Measurements from ENCODE around the gene MALAT1. TPM values are rescaled to one million over a fixed set of nuclear protein-coding genes. Genes with fewer than 3 reads are reported as not detected.
"Not testable (repeated sequence)": the region's sequence is repeated elsewhere in the genome, so short reads cannot be mapped to it uniquely, and the experiment has no call there.

MALAT1 gene
- total RNA-seq, 1 donor from 2014 or later = 16,538 TPM

GRCh38 chr11:65454696-65455456, 44.0 kb upstream of the MALAT1 start:
- no peaks in the 10 kb centered on the region for H3K27me3 Mint-ChIP-seq (ENCODE audit: unreplicated experiment)
- H3K27ac Mint-ChIP-seq (ENCODE audit: unreplicated experiment) = peak overlapping the region; percentile 96

GRCh38 chr11:65456418-65456817, 42.4 kb upstream of the MALAT1 start:
- Mint-ChIP-seq H3K27me3 (ENCODE audit: unreplicated experiment) (no peaks in the 10 kb centered on the region), H3K27ac (ENCODE audit: unreplicated experiment) (peak overlapping the region; percentile 5)

More at GRCh38 chr11:65454696-65455456, 44.0 kb upstream of the MALAT1 start:
- Mint-ChIP-seq H3K4me3 (ENCODE audit: unreplicated experiment) (peak overlapping the region; percentile 48), H3K36me3 (ENCODE audit: unreplicated experiment) (peaks cover 2% of the 10 kb centered on the region), H3K9me3 (ENCODE audit: unreplicated experiment) (no peaks in the 10 kb centered on the region), H3K4me1 (ENCODE audit: unreplicated experiment) (peaks cover 37% of the 10 kb centered on the region)
- DNase-seq (ENCODE audit: extremely low spot score, unreplicated experiment) = no peak
- no peak for TF ChIP-seq CTCF (IDR thresholded peaks at IDR 0.05)

GRCh38 chr11:65459552-65459951, 39.3 kb upstream of the MALAT1 start:
- no peak for DNase-seq (ENCODE audit: extremely low spot score, unreplicated experiment)
- H3K4me3 Mint-ChIP-seq (ENCODE audit: unreplicated experiment) = no peak overlapping the region
- no peak overlapping the region for H3K27ac Mint-ChIP-seq (ENCODE audit: unreplicated experiment)
- no peaks in the 10 kb centered on the region for H3K9me3 Mint-ChIP-seq (ENCODE audit: unreplicated experiment)
- H3K4me1 Mint-ChIP-seq (ENCODE audit: unreplicated experiment) = peaks cover 13% of the 10 kb centered on the region
- H3K36me3 Mint-ChIP-seq (ENCODE audit: unreplicated experiment) = peaks cover 2% of the 10 kb centered on the region
- no peaks in the 10 kb centered on the region for H3K27me3 Mint-ChIP-seq (ENCODE audit: unreplicated experiment)
- no peak for TF ChIP-seq CTCF (IDR thresholded peaks at IDR 0.05)

More at GRCh38 chr11:65456418-65456817, 42.4 kb upstream of the MALAT1 start:
- H3K4me3 Mint-ChIP-seq (ENCODE audit: unreplicated experiment) = no peak overlapping the region
- TF ChIP-seq CTCF (IDR thresholded peaks at IDR 0.05) = no peak
- peaks cover 37% of the 10 kb centered on the region for H3K4me1 Mint-ChIP-seq (ENCODE audit: unreplicated experiment)
- DNase-seq (ENCODE audit: extremely low spot score, unreplicated experiment) = no peak
- no peaks in the 10 kb centered on the region for H3K9me3 Mint-ChIP-seq (ENCODE audit: unreplicated experiment)
- peaks cover 2% of the 10 kb centered on the region for H3K36me3 Mint-ChIP-seq (ENCODE audit: unreplicated experiment)

GRCh38 chr11:65465471-65465870, 33.4 kb upstream of the MALAT1 start:
- DNase-seq (ENCODE audit: extremely low spot score, unreplicated experiment); H3K4me3 Mint-ChIP-seq (ENCODE audit: unreplicated experiment); H3K36me3 Mint-ChIP-seq (ENCODE audit: unreplicated experiment); H3K27me3 Mint-ChIP-seq (ENCODE audit: unreplicated experiment); H3K27ac Mint-ChIP-seq (ENCODE audit: unreplicated experiment); H3K9me3 Mint-ChIP-seq (ENCODE audit: unreplicated experiment): not testable (repeated sequence)
- H3K4me1 Mint-ChIP-seq (ENCODE audit: unreplicated experiment) = peaks cover 14% of the 10 kb centered on the region

GRCh38 chr11:65467306-65467705, 31.5 kb upstream of the MALAT1 start:
- not testable (repeated sequence) for H3K27ac Mint-ChIP-seq (ENCODE audit: unreplicated experiment); H3K4me3 Mint-ChIP-seq (ENCODE audit: unreplicated experiment); H3K36me3 Mint-ChIP-seq (ENCODE audit: unreplicated experiment); H3K27me3 Mint-ChIP-seq (ENCODE audit: unreplicated experiment); DNase-seq (ENCODE audit: extremely low spot score, unreplicated experiment); H3K9me3 Mint-ChIP-seq (ENCODE audit: unreplicated experiment)
- peaks cover 30% of the 10 kb centered on the region for H3K4me1 Mint-ChIP-seq (ENCODE audit: unreplicated experiment)

GRCh38 chr11:65468874-65469333, 29.9 kb upstream of the MALAT1 start:
- TF ChIP-seq CTCF (IDR thresholded peaks at IDR 0.05) = peak; percentile 51
- Mint-ChIP-seq H3K4me1 (ENCODE audit: unreplicated experiment) (peaks cover 35% of the 10 kb centered on the region), H3K36me3 (ENCODE audit: unreplicated experiment) (no peaks in the 10 kb centered on the region), H3K4me3 (ENCODE audit: unreplicated experiment) (no peak overlapping the region), H3K27me3 (ENCODE audit: unreplicated experiment) (no peaks in the 10 kb centered on the region), H3K9me3 (ENCODE audit: unreplicated experiment) (no peaks in the 10 kb centered on the region), H3K27ac (ENCODE audit: unreplicated experiment) (no peak overlapping the region)
- DNase-seq (ENCODE audit: extremely low spot score, unreplicated experiment) = no peak

Data from osteocyte (in vitro differentiated cells).